Lower leg skin (tissue), 4 donors: ENCODE measurements around the gene VPREB3. TPM values are rescaled to one million over a fixed set of nuclear protein-coding genes. Genes with fewer than 3 reads are reported as not detected.

Source experiments
- DNase-seq, 2 donors: peaks; one replicate each; pipeline ENCODE4 v3.0.0-alpha.2; 2019; ENCODE audit warnings: low spot score in 2 of 2
- H3K4me3 ChIP-seq: fragments of 200-600 bp; sonication (generic); 2 replicates; pipeline ENCODE4 v1.5.1; 2017; ENCODE audit warnings: mild to moderate bottlenecking, low read depth; ENCODE audit not compliant: poor library complexity, severe bottlenecking
- POLR2A ChIP-seq, 2 donors: fragments of 450-650 bp; IDR thresholded peaks; one replicate each; pipeline ENCODE4 v1.6.1; 2016 to 2017; ENCODE audit warnings: antibody characterized with exemption in 2 of 2, mild to moderate bottlenecking in 1 of 2, moderate library complexity in 1 of 2
- WGBS, 2 donors: methylation state at CpG; one replicate each; pipeline ENCODE4 v1.1.5; 2018; 5-methylcytosine and 5-hydroxymethylcytosine counted together
- intact Hi-C: fragments of 100-400 bp; cut with DNase I; formaldehyde crosslinking; loops from one replicate; pipeline ENCODE4 v1.15.0; 2023; ENCODE audit warnings: low total_unique reads
- total RNA-seq, 4 donors: library from RNA; depleted of rRNA; stranded (reverse); fragments of >200 nt; gene quantifications; one replicate each; pipeline ENCODE4 v1.1.0, GENCODE V29; 2016
- TF ChIP-seq, protein P1 (sequence below), 3 donors: fragments of 450-650 bp; IDR thresholded peaks; one replicate each; pipeline ENCODE4 v1.5.1; 2016; ENCODE audit warnings: antibody characterized with exemption in 3 of 3, mild to moderate bottlenecking in 3 of 3, moderate library complexity in 2 of 3

Gene VPREB3
- total RNA-seq, 4 donors from 2014 or later, result not detected

GRCh38 chr22:23713696-23714595 lies 40.3 kb downstream of the VPREB3 start:
- no peak overlapping the region for H3K4me3 ChIP-seq
- no peak for TF ChIP-seq POLR2A (IDR thresholded peaks at IDR 0.05)
- TF ChIP-seq, protein P1, sequence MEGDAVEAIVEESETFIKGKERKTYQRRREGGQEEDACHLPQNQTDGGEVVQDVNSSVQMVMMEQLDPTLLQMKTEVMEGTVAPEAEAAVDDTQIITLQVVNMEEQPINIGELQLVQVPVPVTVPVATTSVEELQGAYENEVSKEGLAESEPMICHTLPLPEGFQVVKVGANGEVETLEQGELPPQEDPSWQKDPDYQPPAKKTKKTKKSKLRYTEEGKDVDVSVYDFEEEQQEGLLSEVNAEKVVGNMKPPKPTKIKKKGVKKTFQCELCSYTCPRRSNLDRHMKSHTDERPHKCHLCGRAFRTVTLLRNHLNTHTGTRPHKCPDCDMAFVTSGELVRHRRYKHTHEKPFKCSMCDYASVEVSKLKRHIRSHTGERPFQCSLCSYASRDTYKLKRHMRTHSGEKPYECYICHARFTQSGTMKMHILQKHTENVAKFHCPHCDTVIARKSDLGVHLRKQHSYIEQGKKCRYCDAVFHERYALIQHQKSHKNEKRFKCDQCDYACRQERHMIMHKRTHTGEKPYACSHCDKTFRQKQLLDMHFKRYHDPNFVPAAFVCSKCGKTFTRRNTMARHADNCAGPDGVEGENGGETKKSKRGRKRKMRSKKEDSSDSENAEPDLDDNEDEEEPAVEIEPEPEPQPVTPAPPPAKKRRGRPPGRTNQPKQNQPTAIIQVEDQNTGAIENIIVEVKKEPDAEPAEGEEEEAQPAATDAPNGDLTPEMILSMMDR (IDR thresholded peaks at IDR 0.05), result no peak
- intact Hi-C loops, result no loop called here
- no peak for DNase-seq
- 89 to 91% methylated on average over 25 to 28 of the region's 28 CpGs for WGBS, 2 donors

DNA sequence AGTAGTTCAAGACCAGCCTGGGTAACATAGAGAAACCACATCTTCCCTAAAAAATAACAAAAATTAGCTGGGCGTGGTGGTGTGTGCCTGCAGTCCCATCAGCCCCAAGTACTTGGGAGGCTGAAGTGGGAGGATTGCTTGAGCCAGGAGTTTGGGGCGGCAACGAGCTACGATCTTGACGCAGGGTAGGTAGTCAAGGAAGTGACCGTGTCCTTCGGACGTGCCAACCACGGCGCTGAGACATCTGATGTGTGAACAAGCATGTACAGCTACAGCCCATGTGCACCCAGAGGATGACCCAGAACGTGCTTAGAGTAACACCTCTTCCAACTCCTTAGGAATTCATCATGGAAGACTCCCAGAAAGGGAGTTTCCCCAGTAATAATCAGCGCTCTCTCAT lies 42.0 kb downstream of the VPREB3 start:
- TF ChIP-seq POLR2A (IDR thresholded peaks at IDR 0.05), result no peak
- TF ChIP-seq, protein P1 (IDR thresholded peaks at IDR 0.05), result no peak
- intact Hi-C loops, result no loop called here
- 92 to 94% methylated on average over 12 of the region's 12 CpGs for WGBS, 2 donors
- H3K4me3 ChIP-seq, result no peak overlapping the region
- DNase-seq, result no peak

DNA sequence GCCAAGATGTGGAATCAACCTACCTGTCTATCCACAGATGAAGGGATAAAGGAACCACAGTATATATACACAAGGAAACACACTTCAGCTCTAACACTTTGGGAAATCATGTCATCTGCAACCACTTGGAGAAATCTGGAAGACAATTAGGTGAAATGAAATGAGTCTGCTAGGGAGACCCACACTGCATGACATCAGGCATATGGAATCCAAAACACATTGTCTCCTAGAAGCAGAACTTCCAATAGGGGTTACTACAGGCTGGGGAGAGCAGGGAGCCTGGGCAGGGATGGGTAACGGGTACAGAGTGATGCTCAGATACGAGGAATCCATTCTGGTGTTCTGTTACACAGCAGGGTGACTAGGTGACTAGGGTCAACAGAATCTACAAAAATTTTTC lies 45.1 kb downstream of the VPREB3 start:
- 79 to 83% methylated on average over 2 of the region's 2 CpGs for WGBS, 2 donors
- no peak for DNase-seq
- intact Hi-C loops, result no loop called here
- TF ChIP-seq, protein P1 (IDR thresholded peaks at IDR 0.05), result no peak
- no peak for TF ChIP-seq POLR2A (IDR thresholded peaks at IDR 0.05)
- no peak overlapping the region for H3K4me3 ChIP-seq

GRCh38 chr22:23708270-23708669 lies 46.0 kb downstream of the VPREB3 start:
- WGBS, 2 donors, result 81 to 90% methylated on average over 1 of the region's 1 CpG
- intact Hi-C loops, result no loop called here
- no peak for TF ChIP-seq POLR2A (IDR thresholded peaks at IDR 0.05)
- TF ChIP-seq, protein P1 (IDR thresholded peaks at IDR 0.05), result no peak
- DNase-seq, result no peak
- H3K4me3 ChIP-seq, result no peak overlapping the region

DNA sequence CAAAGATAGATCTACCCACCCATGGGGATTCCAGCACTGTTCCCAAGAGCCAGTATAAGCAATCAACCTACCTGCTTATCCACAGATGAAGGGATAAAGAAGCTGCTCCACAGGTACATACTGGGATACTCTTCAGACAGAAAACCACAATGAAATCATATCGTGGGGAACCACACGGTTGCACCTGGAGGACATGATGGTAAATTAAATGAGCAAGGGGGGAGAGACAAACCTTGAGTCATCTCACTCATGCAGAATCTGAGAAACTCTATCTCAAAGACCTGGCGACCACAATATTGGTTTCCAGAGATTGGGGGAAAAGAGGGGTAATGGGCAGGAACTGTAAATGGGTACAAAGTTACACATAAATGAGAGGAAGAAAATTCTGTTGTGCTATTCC lies 48.9 kb downstream of the VPREB3 start:
- TF ChIP-seq, protein P1 (IDR thresholded peaks at IDR 0.05), result no peak
- no peak for TF ChIP-seq POLR2A (IDR thresholded peaks at IDR 0.05)
- no peak overlapping the region for H3K4me3 ChIP-seq
- intact Hi-C loops, result no loop called here
- 76 to 84% methylated on average over 3 of the region's 3 CpGs for WGBS, 2 donors
- no peak for DNase-seq
